ES-I3 (cell line): Measurements from ENCODE around the gene KIAA0930.

ENCODE experiments used
- H3K36me3 ChIP-seq: 2 replicates; pipeline ENCODE4 v1.6.1; 2013; ENCODE audit warnings: mild to moderate bottlenecking, low read length, control low read depth, moderate library complexity; ENCODE audit not compliant: insufficient read depth
- H3K4me1 ChIP-seq: 2 replicates; pipeline ENCODE4 v1.6.1; 2013; ENCODE audit warnings: mild to moderate bottlenecking, control low read depth, low read length; ENCODE audit not compliant: insufficient read depth
- H3K9ac ChIP-seq: 2 replicates; pipeline ENCODE4 v1.6.1; 2013; ENCODE audit warnings: low read depth, mild to moderate bottlenecking, low read length, moderate library complexity
- H3K9me3 ChIP-seq: 2 replicates; pipeline ENCODE4 v1.6.1; 2013; ENCODE audit warnings: mild to moderate bottlenecking, low read length, moderate library complexity; ENCODE audit not compliant: control insufficient read depth, insufficient read depth

KIAA0930 gene

DNA sequence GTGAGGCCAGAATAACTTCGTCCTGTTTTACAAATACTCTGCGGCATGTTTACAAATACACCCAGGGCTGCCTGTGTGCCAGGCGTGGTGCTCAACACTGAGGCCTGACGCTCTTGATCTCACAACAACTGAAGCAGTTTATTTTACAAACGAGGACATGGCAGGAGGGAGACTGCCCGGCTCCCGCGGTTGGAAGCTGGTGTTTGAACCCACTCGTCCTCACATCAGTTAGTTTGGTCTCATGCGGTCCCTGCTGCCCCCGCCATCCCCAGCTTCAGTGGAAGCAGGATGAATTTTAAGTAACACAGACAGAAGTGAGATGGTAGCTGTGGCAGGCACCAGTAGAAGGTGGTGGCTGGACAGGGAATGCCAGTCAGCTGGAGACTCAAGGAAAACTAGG, 16.4 kb downstream of the KIAA0930 start:
- Histone ChIP-seq H3K4me1 (peaks cover 30% of the 10 kb centered on the region; the same call in 1 of the 2 replicates), H3K9ac (no peak overlapping the region)

DNA sequence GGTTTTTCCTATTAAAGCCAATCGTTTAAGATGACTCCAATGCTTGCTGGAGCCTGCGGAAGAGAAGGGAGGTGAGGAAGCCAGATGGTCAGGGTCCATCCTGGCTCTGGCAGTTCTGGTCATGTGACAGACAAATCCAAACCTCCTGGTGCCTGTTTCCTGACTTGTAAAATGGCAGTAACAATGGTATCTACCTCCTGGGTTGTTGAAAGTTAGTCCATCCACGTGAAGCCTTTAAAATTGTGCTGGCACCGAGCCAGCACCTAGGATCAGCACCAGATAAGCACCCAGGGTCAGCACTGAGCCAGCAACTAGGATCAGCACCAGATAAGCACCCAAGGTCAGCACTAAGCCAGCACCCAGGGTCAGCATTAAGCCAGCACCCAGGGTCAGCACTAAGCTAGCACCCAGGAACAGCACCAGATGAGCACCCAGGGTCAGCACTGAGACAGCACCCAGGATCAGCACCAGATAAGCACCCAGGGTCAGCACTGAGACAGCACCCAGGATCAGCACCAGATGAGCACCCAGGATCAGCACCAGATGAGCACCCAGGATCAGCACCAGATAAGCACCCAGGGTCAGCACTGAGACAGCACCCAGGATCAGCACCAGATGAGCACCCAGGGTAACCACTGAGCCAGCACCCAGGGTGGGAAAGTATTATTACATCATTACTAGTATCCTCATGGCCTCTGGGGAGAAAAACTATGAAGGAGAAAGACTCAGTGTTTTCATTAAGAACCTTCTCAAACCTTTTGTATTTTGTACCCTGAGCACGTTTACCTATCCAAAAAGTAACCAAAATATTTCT, 17.2 kb downstream of the KIAA0930 start:
- Histone ChIP-seq H3K36me3 (no peaks in the 10 kb centered on the region; the same call in 1 of the 2 replicates), H3K4me1 (peaks cover 32% of the 10 kb centered on the region; the same call in 1 of the 2 replicates), H3K9me3 (no peaks in the 10 kb centered on the region), H3K9ac (no peak overlapping the region)

More for the DNA sequence above, 16.4 kb downstream of the KIAA0930 start:
- Histone ChIP-seq H3K36me3 (no peaks in the 10 kb centered on the region; the same call in 1 of the 2 replicates), H3K9me3 (no peaks in the 10 kb centered on the region)

DNA sequence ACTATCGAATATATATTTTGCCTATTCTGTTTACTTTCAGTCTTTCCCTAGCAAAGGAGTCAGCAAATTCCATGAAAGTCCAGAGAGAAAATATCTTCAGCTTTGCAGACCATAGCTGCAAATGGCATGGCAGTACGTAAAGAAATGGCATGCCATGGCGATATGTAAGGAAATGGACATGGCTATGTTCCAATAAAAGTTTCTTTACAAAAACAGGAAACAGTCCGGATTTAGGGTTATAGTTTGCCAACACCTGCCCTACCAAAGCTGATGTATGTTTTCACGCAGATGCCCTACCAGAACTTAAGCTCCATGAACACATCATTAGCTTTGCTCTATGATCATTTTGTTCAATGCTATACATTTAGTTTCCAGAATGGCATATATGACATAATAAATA, 19.5 kb downstream of the KIAA0930 start:
- H3K4me1 ChIP-seq: peaks cover 23% of the 10 kb centered on the region; the same call in 1 of the 2 replicates
- no peaks in the 10 kb centered on the region for H3K9me3 ChIP-seq
- no peak overlapping the region for H3K9ac ChIP-seq
- no peaks in the 10 kb centered on the region; the same call in 1 of the 2 replicates for H3K36me3 ChIP-seq

DNA sequence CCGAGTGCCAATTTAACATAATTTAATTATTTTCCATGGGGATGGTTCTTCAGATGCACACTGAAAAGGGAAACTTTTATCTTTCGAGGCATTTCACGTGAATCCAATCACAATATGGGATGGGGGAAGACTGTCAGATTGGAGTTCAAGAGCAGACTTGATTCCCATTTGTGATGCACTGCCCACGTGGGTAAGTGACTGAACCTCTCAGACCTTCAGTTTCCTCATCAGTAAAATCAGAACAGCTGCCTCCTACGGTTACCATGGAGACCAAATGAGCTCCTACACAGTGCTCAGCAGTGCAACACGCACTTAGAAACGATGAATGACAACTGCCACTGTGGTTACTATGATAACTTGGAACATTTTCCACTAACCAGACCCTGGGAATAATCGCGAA, 21.7 kb downstream of the KIAA0930 start:
- no peaks in the 10 kb centered on the region for H3K36me3 ChIP-seq
- H3K9me3 ChIP-seq: no peaks in the 10 kb centered on the region
- H3K4me1 ChIP-seq: 0 out of 2 replicates have a peak, but pooled peaks cover 3% of the 10 kb centered on the region
- no peak overlapping the region for H3K9ac ChIP-seq

DNA sequence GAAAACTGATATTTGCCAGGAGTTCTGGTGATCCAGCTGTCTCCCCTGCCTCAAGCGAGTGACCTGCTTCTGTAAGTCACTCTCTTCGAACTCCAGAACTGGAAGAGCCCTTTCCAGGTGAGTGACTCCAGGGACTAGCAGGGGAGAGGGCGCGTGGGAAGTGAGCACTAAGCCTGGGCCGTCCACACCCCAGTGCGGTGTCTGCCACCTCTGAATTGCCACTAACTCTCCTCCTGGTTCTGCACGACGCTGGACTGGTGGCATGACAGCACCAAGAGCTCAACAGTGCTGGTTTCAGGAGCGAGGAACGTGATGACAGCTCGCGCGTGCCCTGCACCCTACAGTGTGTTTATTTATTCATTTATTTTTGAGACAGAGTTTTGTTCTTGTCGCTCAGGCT, 22.9 kb downstream of the KIAA0930 start:
- H3K9ac ChIP-seq: no peak overlapping the region

DNA sequence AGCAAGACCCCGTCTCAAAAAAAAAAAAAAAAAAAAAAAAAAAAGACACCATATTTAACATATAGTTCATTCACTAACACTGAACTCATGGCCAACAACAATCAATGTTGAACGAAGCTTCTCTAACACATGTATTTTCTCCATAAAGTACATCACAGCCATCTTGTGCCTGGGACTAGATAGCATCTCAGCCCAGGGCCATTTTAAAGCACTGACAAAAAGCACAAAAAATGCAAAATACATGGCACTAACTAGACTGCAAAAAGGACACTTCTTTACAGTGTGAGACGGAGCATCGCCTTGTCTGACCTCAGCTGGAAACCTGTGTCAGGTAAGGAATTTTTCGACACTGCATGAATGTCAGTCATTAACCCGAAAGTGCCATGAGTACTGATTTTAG, 23.3 kb downstream of the KIAA0930 start:
- H3K36me3 ChIP-seq: no peaks in the 10 kb centered on the region
- H3K4me1 ChIP-seq: peaks cover 8% of the 10 kb centered on the region; the same call in 1 of the 2 replicates
- no peak overlapping the region for H3K9ac ChIP-seq
- no peaks in the 10 kb centered on the region for H3K9me3 ChIP-seq

More for the DNA sequence above, 22.9 kb downstream of the KIAA0930 start:
- Histone ChIP-seq H3K9me3 (no peaks in the 10 kb centered on the region), H3K4me1 (peaks cover 4% of the 10 kb centered on the region; the same call in 1 of the 2 replicates), H3K36me3 (no peaks in the 10 kb centered on the region)

DNA sequence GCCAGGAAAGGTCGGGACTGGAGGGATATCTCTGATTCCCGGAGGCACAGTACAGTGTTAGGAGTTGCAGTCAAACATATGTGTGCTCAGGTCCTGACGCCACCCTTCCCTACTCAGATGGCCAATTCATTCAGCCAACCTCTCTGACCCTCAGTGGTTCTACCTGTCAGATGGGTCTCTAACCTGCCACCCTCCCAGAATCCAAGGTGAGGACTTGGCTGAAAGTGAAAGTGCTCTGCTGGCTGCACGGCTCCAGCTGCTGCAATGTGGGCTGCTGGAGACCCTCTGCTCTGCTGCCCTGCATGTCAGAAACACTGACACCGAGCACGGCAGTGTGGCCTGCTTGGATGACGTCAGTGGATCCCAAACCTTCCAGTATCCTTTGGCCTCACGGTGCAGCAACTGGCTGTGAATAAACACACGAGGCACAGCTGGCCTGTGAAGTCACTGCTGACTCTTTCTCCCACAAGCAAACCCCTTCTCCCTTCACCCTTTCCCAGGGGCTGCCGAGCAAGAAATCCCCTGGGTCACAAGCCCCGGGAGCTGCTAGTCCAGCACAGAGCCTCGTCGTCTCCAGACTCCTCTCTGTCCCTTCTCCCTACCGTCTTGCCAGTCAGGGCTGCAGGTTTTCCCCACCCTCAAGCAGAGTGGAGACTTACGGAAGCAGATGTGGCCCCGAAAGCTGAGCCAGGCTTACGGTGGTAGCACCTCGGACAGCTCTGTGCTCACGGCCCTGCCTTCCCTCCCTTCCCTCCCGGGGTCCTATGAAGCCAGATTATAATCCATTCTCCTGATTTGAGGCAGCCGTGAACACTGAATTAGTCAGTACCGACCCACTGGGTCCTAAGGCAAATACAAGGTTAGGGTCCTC, 24.3 kb downstream of the KIAA0930 start:
- Histone ChIP-seq H3K4me1 (peaks cover 16% of the 10 kb centered on the region; the same call in 1 of the 2 replicates), H3K9me3 (no peaks in the 10 kb centered on the region), H3K36me3 (no peaks in the 10 kb centered on the region), H3K9ac (no peak overlapping the region)

DNA sequence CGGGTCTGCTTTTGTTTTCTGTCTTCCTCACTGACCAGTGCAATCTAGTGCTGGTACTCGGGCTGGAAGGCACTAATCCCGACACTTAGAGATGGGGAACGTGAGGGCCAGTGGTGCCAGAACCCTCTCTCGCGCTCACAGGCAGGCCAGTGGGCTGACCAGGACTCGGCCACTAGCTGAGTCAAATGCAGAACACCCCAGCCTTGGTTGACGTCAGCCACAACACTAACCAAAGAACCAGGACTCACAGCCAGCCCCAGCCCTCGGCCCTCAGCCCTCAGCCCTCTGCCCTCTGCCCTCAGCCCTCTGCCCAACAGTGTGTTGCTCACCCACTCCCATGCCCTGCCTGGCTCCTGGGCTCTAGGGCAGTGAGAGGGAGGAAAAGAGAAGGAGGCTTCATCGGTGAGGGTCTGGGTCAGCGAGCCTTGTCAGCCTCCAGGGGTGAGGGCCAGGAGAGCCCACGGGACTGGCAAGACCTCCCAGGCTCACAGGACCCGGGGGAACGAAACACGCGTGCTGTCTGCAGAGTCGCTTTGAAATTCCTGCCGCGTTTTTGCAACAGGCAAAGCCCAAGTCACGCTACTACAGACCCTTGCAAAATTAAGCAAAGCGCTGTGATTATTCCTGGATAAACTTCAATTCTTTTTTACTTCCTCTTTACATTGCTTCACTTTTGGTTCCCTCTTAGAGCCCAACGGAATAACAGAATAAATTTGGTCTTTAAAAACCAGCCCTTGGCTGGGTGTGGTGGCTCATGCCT, 27.5 kb downstream of the KIAA0930 start:
- Histone ChIP-seq H3K9me3 (no peaks in the 10 kb centered on the region), H3K4me1 (peaks cover 13% of the 10 kb centered on the region; the same call in 1 of the 2 replicates), H3K36me3 (no peaks in the 10 kb centered on the region; the same call in 1 of the 2 replicates), H3K9ac (peak overlapping the region; percentile 16; the same call in 1 of the 2 replicates)

DNA sequence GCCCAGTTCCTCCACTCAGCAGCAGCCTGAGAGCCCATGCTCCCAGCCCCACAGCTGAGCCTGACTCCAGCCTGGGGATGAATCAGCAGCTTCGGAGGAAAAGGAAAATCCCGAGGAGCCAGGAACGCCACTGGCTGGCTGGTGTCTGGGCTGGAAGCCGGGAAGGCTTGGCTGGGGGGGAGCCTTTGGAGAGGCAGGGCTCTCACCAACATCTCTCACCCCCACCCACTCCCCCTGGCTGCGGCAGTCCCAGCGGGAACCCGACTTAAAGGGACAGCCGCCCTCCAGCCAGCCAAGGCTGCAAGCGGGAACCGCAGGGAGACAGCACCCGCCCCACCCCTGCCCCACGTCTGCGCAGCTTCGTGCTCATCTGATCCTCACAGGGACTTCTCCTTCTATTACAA, 28.4 kb downstream of the KIAA0930 start:
- H3K4me1 ChIP-seq: peaks cover 13% of the 10 kb centered on the region; the same call in 1 of the 2 replicates
- no peaks in the 10 kb centered on the region for H3K9me3 ChIP-seq
- H3K9ac ChIP-seq: peak overlapping the region; percentile 16; the same call in 1 of the 2 replicates
- no peaks in the 10 kb centered on the region; the same call in 1 of the 2 replicates for H3K36me3 ChIP-seq

DNA sequence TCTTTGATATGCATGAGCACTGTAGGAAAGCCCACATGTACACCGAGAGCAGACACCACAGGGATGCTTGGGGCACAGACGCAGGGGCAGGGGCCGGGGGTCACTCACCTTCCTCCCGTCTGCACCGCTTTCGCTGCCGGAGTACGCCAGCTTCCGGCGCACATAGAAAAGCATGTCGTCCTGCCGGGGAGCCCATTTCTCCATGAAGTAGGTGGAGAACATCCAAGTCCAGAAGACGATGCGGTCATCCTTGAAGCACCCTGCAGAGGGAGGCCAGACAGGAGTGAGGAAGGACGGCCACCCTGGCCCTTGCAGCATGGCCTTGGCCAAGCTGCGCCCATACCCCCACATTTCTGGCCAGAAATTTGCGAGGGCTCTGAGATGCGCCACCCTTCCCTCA, 28.8 kb downstream of the KIAA0930 start:
- no peaks in the 10 kb centered on the region for H3K9me3 ChIP-seq
- H3K4me1 ChIP-seq: peaks cover 13% of the 10 kb centered on the region; the same call in 1 of the 2 replicates
- no peaks in the 10 kb centered on the region; the same call in 1 of the 2 replicates for H3K36me3 ChIP-seq
- H3K9ac ChIP-seq: no peak overlapping the region

DNA sequence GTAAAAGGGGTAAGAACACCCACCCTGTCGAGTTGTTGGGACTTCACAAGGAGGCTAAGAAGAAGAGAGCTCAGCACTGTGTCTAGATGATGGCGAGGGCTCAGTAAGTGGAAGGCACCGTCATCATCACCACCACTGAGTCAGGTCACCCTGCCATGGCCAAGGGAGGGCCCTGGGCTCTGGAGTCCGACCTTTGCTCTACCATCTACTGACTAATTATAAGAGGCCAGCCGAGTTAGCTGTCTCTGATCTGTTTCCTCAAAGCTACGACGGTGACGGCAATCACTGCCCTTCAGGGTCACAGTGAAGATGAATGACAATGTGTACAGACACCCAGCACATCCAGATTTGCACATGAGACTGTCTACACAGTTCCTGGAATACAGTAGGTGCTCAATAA, 29.3 kb downstream of the KIAA0930 start:
- Histone ChIP-seq H3K9me3 (no peaks in the 10 kb centered on the region), H3K4me1 (peaks cover 13% of the 10 kb centered on the region; the same call in 1 of the 2 replicates), H3K36me3 (no peaks in the 10 kb centered on the region; the same call in 1 of the 2 replicates), H3K9ac (no peak overlapping the region)

DNA sequence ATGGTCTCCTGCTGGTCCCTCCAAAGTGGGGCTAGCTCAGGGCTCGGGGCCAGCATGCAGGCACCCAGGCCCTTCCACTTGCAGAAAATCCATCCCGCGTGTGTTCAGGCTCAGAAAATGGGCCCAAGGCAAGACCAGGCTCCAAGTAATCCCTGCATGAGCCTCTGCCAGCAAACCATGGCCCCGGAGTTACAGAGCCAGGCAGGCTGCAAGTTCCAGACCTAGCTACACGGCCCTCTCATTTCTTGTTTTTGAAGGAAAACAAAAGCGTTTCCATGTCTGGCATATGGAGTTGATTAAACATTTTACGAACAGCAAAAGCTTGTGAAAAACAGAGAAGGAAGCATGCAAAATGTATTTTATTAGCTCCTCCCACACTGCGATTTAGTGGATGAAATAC, 29.7 kb downstream of the KIAA0930 start:
- Histone ChIP-seq H3K36me3 (no peaks in the 10 kb centered on the region; the same call in 1 of the 2 replicates), H3K9ac (no peak overlapping the region), H3K4me1 (peaks cover 13% of the 10 kb centered on the region; the same call in 1 of the 2 replicates), H3K9me3 (no peaks in the 10 kb centered on the region)

DNA sequence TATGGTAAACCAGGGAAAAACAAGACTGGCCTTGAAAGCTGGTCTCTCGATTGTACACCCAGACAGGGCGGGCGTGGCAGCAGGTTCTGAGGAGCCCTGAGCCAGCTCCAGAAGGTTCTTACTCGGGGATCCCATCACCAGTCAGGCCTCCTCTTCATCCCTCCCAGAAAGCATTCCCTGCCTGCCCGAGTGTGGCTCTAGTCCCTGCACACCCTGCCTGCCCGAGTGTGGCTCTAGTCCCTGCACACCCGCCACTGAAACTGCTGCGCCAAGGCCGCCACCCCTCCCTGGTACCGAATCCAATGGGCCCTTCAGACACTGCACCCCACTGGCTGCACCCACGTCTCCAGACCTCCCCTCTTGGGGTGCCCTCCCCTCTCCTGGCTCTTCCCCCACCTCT, 30.1 kb downstream of the KIAA0930 start:
- Histone ChIP-seq H3K36me3 (no peaks in the 10 kb centered on the region; the same call in 1 of the 2 replicates), H3K9ac (no peak overlapping the region), H3K9me3 (no peaks in the 10 kb centered on the region), H3K4me1 (peaks cover 13% of the 10 kb centered on the region; the same call in 1 of the 2 replicates)
